HG03432 (cell line): ENCODE measurements around the gene RPL6.
"Not testable (repeated sequence)": the region's sequence is repeated elsewhere in the genome, so short reads cannot be mapped to it uniquely, and the experiment has no call there.

ENCODE experiments used
- ATAC-seq: cut with Tn5 transposase; IDR thresholded peaks from one replicate; pipeline ENCODE4 v1.9.1; 2021; ENCODE audit warnings: mild to moderate bottlenecking, moderate library complexity; ENCODE audit not compliant: unreplicated experiment

Gene RPL6

DNA sequence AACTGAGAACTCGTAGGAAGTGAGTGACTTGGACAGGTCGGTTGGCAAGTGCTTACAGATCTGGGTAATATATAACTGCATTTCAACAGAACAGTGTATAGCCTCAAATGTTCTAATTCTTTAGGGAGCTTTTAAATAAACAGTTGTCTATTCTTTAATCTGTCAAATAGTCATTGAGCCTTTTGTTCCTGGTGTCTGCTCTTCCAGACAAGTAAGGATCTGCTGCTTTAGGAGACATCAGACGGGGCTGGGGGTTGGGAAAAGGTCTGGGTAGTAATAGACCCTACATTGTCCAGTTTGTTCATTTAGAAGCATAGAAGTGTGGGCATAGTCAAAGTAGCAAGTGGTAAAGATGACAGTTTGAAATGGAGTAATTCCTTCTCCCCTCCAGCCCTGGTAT lies 11.3 kb upstream of the RPL6 start:
- ATAC-seq, result no peak

GRCh38 chr12:112419297-112420133 lies 10.1 kb upstream of the RPL6 start:
- ATAC-seq, result no peak

DNA sequence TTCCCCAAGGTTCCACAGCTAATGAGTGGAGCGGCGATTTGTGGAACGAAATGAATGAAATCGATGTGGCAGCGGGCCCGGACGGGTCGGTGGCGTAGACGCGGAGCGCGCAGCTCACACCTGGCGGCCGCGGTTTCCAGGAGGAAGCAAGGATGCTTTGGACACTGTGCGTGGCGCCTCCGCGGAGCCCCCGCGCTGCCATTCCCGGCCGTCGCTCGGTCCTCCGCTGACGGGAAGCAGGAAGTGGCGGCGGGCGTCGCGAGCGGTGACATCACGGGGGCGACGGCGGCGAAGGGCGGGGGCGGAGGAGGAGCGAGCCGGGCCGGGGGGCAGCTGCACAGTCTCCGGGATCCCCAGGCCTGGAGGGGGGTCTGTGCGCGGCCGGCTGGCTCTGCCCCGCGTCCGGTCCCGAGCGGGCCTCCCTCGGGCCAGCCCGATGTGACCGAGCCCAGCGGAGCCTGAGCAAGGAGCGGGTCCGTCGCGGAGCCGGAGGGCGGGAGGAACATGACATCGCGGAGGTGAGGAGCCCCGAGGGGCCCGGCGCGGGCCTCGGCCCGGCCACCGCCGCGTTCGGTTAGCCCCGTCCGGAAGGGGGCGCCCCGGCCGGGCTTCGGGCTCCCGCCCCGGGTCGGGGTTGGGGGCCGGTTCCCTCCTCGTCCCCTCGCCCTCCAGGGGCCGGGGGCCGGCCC lies 9.3 kb upstream of the RPL6 start, which contains the start of gene PTPN11:
PTPN11 (plus strand) TSS at position 340 of the 689 bp plus-strand sequence; CDS start at position 505, 165 bp downstream.
- peak; percentile 79 for ATAC-seq

GRCh38 chr12:112418273-112418607 lies 8.8 kb upstream of the RPL6 start:
- ATAC-seq, result no peak

DNA sequence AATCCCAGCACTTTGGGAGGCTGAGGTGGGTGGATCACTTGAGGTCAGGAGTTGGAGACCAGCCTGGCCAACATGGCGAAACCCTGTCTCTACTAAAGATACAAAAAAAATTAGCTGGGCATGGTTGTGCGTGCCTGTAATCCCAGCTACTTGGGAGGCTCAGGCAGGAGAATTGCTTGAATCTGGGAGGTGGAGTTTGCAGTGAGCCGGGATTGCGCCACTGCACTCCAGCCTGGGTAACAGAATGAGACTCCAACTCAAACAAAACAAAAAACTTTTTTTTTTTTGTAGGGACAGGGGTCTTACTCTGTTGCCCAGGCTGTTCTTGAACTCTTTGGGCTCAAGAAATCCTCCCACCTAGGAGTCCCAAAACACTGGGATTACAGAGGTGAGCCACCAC lies 6.1 kb upstream of the RPL6 start:
- not testable (repeated sequence) for ATAC-seq

DNA sequence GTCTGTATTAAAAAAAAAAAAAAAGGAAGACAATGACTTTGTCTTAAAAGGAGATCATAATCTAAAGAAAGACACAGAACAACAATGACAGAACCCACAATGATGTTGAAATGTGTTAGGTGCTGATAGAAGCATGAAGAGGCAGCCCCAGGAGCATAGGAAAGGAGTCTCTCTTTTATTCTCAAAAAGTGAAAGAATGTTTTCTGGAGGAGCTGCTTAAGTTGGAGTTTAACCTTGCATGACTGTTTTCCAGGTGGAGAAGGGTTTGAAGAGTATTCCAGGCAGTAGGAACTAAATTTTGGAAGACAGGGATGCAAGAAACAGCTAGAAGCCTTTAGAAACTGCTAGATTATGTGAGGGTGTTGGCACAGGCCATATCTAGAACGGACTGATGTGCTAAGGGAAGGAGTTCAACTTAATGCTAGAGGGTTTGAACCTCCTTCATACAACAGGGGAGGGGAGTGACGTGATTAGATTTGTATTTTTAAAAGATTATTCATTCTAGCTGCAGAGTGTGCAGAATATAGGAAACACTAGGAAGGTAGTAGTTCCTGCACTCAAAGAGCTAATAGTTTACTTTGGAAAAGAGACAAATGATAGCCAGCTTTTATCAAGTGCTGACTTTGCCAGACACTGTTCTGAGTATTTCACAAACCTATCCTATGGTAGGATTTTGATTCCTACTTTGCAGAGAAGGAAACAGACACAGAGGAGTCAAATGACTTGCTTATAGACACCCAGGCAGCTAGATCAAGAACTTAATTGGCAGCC lies 4.6 kb upstream of the RPL6 start:
- ATAC-seq, result no peak

DNA sequence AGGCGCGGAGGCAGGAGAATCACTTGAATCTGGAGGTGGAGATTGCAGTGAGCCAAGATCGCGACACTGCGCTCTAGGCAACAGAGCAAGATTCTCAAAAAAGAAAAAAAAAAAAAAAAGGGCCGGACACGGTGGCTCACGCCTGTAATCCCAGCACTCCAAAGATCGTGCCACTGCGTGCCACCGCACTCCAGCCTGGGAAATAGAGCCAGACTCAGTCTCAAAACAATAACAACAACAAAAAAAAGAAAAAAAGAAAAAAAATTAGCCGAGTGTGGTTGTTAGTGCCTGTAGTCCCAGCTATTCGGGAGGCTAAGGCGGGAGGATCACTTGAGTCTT lies 470 bp upstream of the RPL6 start:
- no peak for ATAC-seq

GRCh38 chr12:112408621-112409020 lies 784 bp downstream of the RPL6 start:
- ATAC-seq, result no peak

- ATAC-seq, result not testable (repeated sequence)
These were observed 1.7 kb downstream of the RPL6 start for GRCh38 chr12:112407683-112408082.

DNA sequence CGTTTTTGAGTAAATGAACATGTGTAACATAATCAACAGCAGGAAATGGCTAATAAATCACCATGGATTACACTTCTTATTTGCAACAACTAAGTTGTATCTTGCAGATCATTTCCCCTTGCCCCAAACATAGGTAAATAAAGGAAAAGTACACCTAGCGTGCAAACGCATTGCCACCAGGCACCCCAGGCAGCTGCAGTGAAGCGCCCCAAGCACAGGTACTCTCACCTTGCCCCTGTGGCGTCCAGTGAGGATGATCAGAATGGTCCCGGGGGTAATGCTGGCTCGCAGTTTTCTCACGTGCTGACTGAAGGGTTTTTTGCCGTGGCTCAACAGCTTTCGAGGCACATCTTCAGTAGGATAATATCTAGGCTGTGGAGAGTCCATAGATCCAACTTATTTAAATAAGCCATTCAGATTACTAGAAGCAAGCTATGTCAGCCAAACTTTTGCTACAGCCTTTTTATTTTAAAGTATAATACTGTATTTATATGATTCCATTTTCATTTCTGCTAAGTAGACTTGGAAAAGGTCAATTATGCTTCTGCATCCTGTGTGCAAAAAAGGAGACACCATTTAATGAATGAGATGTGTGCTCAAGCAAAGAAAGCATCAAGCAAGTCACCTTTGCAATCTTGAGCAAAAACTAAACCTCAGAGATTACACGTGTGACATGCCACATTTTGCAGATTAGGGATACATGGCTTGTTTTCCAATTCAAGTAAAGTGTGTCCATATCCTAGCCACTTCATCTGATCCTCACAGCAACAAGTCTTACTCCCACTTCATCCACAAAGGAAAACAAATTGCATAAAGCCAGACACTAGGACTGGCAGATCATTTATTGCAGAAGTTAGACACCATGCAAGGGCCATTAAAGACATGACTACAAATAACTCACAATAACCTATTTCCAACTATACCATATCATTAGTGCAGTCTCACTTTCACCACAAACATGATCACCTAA lies 2.6 kb downstream of the RPL6 start:
- no peak for ATAC-seq

DNA sequence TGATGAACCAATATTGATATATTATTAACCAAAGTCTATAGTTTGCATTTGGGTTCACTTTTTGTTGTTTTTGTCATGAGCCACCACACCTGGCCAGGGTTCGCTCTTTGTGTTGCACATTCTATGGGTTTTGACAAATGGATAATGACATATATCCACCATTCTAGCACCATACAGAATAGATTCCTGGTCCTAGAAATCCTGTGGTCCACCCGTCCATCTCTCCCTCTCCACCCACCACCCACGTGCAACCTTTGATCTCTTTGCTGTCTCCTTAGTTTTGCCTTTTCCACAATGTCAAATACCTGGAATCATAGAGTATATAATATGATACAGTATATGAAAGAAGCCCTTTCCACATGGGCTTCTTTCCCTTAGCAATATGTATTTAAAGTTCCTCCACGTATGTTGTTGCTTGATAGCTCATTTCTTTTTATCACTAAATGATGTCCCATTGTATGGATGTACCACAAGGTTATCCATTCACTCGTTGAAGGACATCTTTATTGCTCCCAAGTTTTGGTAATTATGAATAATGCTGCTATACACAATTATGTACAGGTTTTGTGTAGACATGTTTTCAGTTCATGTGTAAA lies 7.4 kb downstream of the RPL6 start:
- no peak for ATAC-seq

GRCh38 chr12:112401054-112401453 lies 8.4 kb downstream of the RPL6 start:
- ATAC-seq, result no peak

DNA sequence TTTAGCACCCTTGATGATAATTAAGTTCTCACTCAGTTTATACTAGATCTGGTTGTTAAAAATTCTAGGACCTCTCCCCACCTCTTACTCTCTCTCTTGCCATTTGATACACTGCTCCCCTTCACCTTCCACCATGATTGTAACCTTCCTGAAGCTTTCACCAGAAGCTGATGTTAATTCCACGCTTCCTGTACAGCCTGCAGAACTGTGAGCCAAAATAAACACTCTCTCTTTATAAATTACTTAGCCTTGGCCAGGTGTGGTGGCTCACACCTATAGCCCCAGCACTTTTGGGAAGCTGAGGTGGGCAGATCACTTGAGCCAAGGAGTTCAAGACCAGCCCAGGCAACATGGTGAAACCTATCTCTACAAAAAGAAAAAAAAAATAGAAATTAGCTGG lies 16.1 kb downstream of the RPL6 start:
- no peak for ATAC-seq

- not testable (repeated sequence) for ATAC-seq
These were observed 19.3 kb downstream of the RPL6 start for GRCh38 chr12:112389922-112390654.

GRCh38 chr12:112389228-112389627 lies 20.2 kb downstream of the RPL6 start:
- ATAC-seq, result no peak

DNA sequence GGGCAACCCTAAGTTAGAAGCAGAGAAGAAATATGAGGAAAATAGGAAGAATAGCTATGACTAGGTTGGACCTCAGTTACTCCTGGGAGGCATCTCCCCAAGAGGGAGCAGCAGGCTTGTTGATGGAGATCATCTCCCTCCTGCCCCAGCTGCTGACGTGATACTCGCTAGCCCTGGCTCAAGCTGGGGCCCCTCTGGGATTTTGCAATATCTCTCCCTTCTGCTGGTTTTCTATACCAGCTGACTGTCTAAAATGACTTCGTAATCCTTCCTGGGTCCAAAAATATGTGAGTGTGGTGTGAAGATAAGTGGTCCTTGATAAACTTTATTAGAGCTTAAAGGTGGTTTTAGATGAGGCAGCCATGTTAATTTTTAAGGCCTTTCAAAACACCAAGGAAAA lies 22.7 kb downstream of the RPL6 start:
- no peak for ATAC-seq

GRCh38 chr12:112382866-112383265 lies 26.5 kb downstream of the RPL6 start:
- ATAC-seq, result no peak

GRCh38 chr12:112381883-112382796 lies 27.3 kb downstream of the RPL6 start, which contains the start of gene HECTD4:
Gene HECTD4, minus strand, starts transcription at chr12:112382431. Its CDS starts 303 bp downstream, at chr12:112382128.
- peak; percentile 91 for ATAC-seq
